Thyroid gland (tissue), 4 donors: Measurements from ENCODE around the gene RAB31. TPM values are rescaled to one million over a fixed set of nuclear protein-coding genes. Genes with fewer than 3 reads are reported as not detected.
"Not testable (repeated sequence)": the region's sequence is repeated elsewhere in the genome, so short reads cannot be mapped to it uniquely, and the experiment has no call there.

Experiments used
- DNase-seq, 2 donors: peaks; one replicate each; pipeline ENCODE4 v3.0.0-alpha.2; 2019
- H3K27ac ChIP-seq, 3 donors: fragments of 200-600 bp; sonication (generic); 1 replicate in 2 of 3; 2 replicates in 1 of 3; pipeline ENCODE4 v1.5.1; 2016 to 2019; ENCODE audit warnings: mild to moderate bottlenecking in 1 of 3, moderate library complexity in 1 of 3
- H3K27me3 ChIP-seq: fragments of 200-600 bp; sonication (generic); one replicate; pipeline ENCODE4 v1.5.1; 2019
- H3K36me3 ChIP-seq, 2 donors: fragments of 200-600 bp; sonication (generic); one replicate each; pipeline ENCODE4 v1.5.1; 2016 to 2019
- H3K4me1 ChIP-seq, 2 donors: fragments of 200-600 bp; sonication (generic); one replicate each; pipeline ENCODE4 v1.5.1; 2017 to 2019
- H3K4me3 ChIP-seq, 3 donors: fragments of 200-600 bp; sonication (generic); replicated peaks in 1 of 3; 1 replicate in 2 of 3; 2 replicates in 1 of 3; pipeline ENCODE4 v1.5.1; 2016; ENCODE audit warnings: mild to moderate bottlenecking in 1 of 3
- H3K9me3 ChIP-seq: fragments of 200-600 bp; sonication (generic); one replicate; pipeline ENCODE4 v1.5.1; 2017
- POLR2A ChIP-seq, 2 donors: fragments of 450-650 bp; IDR thresholded peaks; one replicate each; pipeline ENCODE4 v1.6.1; 2017; ENCODE audit warnings: antibody characterized with exemption in 2 of 2, mild to moderate bottlenecking in 2 of 2, moderate library complexity in 1 of 2
- WGBS, 2 donors: methylation state at CpG; one replicate each; pipeline ENCODE4 v1.1.5; 2017; 5-methylcytosine and 5-hydroxymethylcytosine counted together
- intact Hi-C: fragments of 100-400 bp; cut with DNase I; formaldehyde crosslinking; loops from one replicate; pipeline ENCODE4 v1.15.1; 2023
- total RNA-seq, 4 donors: library from RNA; depleted of rRNA; stranded (reverse); fragments of >200 nt; gene quantifications; one replicate each; pipeline ENCODE4 v1.2.3, GENCODE V29; 2016
- TF ChIP-seq, protein P1 (sequence below), 6 experiments: fragments of 200-600 bp in 3 of 6; fragments of 450-650 bp in 3 of 6; sonication (generic) in 3 of 6; IDR thresholded peaks; one replicate each; pipeline ENCODE4 v1.5.1; 2016 to 2019; ENCODE audit warnings: antibody characterized with exemption in 6 of 6, mild to moderate bottlenecking in 2 of 6, inconsistent platforms in 1 of 6, moderate library complexity in 1 of 6

Gene RAB31
- total RNA-seq, 4 donors from 2014 or later = 33.9 to 72.7 (median 40.8) TPM

DNA sequence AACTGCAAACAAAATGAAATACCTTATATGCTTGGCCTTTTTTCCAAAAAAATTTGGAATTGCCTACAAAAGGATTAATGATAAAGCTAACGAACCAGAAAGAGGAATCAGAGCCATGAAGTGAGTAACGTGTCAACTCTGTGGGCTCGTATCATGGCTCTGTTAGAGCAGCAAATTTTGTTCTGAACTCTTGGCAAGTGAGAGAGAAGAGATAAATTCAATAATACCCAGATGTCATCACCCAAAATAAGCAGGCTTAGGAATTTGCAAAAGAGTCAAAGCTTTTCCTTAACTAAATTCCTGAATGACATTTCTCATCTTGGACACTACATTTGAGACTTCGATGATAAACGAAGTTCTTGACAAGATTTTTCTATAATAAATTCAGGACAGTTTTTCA lies 182.1 kb downstream of the RAB31 start:
- Histone ChIP-seq H3K4me1 (no peaks in the 10 kb centered on the region), H3K4me3 (no peak overlapping the region), H3K27ac (no peak overlapping the region), H3K27me3 (no peaks in the 10 kb centered on the region), H3K9me3 (no peaks in the 10 kb centered on the region), H3K36me3 (no peaks in the 10 kb centered on the region)
- no peak for TF ChIP-seq POLR2A (IDR thresholded peaks at IDR 0.05)
- TF ChIP-seq, protein P1, sequence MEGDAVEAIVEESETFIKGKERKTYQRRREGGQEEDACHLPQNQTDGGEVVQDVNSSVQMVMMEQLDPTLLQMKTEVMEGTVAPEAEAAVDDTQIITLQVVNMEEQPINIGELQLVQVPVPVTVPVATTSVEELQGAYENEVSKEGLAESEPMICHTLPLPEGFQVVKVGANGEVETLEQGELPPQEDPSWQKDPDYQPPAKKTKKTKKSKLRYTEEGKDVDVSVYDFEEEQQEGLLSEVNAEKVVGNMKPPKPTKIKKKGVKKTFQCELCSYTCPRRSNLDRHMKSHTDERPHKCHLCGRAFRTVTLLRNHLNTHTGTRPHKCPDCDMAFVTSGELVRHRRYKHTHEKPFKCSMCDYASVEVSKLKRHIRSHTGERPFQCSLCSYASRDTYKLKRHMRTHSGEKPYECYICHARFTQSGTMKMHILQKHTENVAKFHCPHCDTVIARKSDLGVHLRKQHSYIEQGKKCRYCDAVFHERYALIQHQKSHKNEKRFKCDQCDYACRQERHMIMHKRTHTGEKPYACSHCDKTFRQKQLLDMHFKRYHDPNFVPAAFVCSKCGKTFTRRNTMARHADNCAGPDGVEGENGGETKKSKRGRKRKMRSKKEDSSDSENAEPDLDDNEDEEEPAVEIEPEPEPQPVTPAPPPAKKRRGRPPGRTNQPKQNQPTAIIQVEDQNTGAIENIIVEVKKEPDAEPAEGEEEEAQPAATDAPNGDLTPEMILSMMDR (IDR thresholded peaks at IDR 0.05) = no peak
- 95 to 96% methylated on average over 5 of the region's 5 CpGs for WGBS, 2 donors
- intact Hi-C loops = no loop called here
- no peak for DNase-seq

DNA sequence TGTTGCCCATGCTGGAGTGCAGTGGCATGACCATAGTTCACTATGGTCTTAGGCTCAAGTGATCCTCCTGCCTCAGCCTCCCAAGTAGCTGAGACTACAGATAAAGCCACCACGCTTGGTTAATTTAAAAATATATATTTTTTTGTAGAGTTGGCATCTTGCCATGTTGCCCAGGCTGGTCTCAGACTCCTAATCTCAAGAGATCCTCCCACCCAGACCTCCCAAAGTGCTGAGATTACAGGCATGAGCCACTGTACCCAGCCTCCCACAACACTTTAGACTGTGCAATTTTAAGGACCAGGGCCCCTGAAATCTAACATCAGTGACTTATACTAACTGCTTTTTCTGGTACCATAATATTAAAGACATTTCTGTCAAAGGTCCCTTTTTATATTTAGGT lies 182.9 kb downstream of the RAB31 start:
- H3K4me3 ChIP-seq = no peak overlapping the region
- H3K36me3 ChIP-seq = no peaks in the 10 kb centered on the region
- H3K9me3 ChIP-seq = no peaks in the 10 kb centered on the region
- TF ChIP-seq, protein P1 (IDR thresholded peaks at IDR 0.05) = no peak
- no peak for TF ChIP-seq POLR2A (IDR thresholded peaks at IDR 0.05)
- H3K27ac ChIP-seq = no peak overlapping the region
- no peak for DNase-seq
- WGBS, 2 donors = 64 to 83% methylated on average over 1 of the region's 1 CpG
- no peaks in the 10 kb centered on the region for H3K27me3 ChIP-seq
- no peaks in the 10 kb centered on the region for H3K4me1 ChIP-seq
- intact Hi-C loops = no loop called here

DNA sequence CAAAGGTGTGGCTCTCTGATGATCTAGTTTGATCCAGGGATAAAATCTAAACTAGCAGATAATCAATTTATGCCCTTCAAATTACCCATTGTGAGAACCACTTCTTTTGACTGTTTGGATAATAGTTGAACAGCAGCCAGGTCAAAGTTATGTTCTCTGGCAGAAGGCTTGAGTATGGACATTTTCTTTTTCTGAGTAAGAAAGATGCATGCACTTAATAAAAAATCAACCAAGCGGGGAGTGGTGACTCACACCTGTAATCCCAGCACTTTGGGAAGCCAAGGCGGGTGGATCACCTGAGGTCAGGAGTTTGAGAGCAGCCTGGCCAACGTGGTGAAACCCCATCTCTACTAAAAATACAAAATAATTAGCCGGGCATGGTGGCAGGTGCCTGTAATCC lies 183.4 kb downstream of the RAB31 start:
- H3K36me3 ChIP-seq, DNase-seq, H3K4me3 ChIP-seq, H3K27me3 ChIP-seq, H3K9me3 ChIP-seq, H3K4me1 ChIP-seq, H3K27ac ChIP-seq, intact Hi-C loops: not testable (repeated sequence)
- WGBS, 2 donors = 82 to 87% methylated on average over 4 of the region's 4 CpGs

DNA sequence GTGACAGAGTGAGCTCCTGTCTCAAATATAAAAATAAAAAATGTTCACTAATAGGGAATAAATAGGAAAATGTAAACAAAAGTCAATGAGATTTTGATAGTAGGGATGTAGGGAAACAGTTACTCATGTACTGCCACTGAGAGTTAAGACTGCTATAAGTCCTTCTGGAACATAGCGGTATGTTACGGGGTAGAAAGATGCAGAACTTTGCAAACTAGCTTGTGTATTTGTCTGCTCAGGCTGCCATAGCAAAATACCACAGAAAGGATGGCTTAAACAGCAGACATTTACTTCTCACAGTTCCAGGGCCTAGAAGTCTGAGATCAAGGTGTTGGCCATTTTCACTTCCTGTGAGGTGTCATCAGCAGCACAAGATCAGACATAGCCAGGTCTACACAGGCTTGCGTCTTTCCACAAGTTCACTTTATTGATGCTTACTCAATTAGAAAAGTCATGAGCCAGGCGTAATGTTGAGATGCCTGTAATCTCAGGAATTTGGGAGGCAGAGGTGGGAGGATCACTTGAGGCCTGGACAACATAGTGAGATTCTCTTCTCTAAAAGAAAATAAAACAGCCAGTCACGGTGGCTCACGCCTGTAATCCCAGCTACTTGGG lies 186.5 kb downstream of the RAB31 start:
- 93 to 96% methylated on average over 6 of the region's 6 CpGs for WGBS, 2 donors
- intact Hi-C loops = no loop called here
- Histone ChIP-seq H3K4me3 (no peak overlapping the region), H3K4me1 (no peaks in the 10 kb centered on the region), H3K36me3 (no peaks in the 10 kb centered on the region), H3K27me3 (no peaks in the 10 kb centered on the region), H3K9me3 (no peaks in the 10 kb centered on the region), H3K27ac (no peak overlapping the region)
- no peak for DNase-seq
- TF ChIP-seq, protein P1 (IDR thresholded peaks at IDR 0.05) = no peak
- TF ChIP-seq POLR2A (IDR thresholded peaks at IDR 0.05) = no peak

DNA sequence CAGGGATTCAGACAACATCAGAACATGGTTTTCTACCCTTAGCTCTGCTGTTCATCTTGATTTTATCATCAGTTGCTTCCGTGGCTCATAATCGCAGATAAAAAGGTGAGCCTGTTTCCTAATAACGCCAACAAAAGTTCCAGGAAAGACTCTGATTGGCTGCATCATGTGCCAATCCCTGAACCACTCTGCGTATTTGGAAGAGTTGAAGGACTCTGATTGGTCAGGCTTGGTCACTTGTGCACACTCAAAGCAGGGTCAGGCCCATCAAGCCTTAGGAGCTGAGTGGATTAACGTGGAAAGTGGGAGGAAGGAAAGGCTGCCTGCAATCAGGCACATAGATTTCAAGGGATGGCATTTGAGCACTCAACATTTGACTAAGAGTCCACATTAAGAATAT lies 189.0 kb downstream of the RAB31 start:
- no peaks in the 10 kb centered on the region for H3K36me3 ChIP-seq
- 94% methylated on average over 5 of the region's 5 CpGs for WGBS, 2 donors
- intact Hi-C loops = no loop called here
- no peaks in the 10 kb centered on the region for H3K27me3 ChIP-seq
- H3K27ac ChIP-seq = no peak overlapping the region
- no peak for DNase-seq
- no peak overlapping the region for H3K4me3 ChIP-seq
- no peaks in the 10 kb centered on the region for H3K9me3 ChIP-seq
- TF ChIP-seq, protein P1 (IDR thresholded peaks at IDR 0.05) = no peak
- no peak for TF ChIP-seq POLR2A (IDR thresholded peaks at IDR 0.05)
- no peaks in the 10 kb centered on the region for H3K4me1 ChIP-seq

- H3K27ac ChIP-seq, H3K27me3 ChIP-seq, H3K36me3 ChIP-seq, DNase-seq, H3K4me1 ChIP-seq, H3K4me3 ChIP-seq, H3K9me3 ChIP-seq, intact Hi-C loops: not testable (repeated sequence)
- WGBS, 2 donors = 94 to 95% methylated on average over 10 of the region's 10 CpGs
Observed at GRCh38 chr18:9897787-9898291, 189.7 kb downstream of the RAB31 start.
